HL-60/S4 treated with retinoic acid at 250 ng/mL for 4 days and 3 days (cell line): ENCODE measurements around the gene TRMT10C.
"Not testable (repeated sequence)": the region's sequence is repeated elsewhere in the genome, so short reads cannot be mapped to it uniquely, and the experiment has no call there.

Experiments
- in situ Hi-C: fragments of 300-500 bp; cut with MboI; formaldehyde crosslinking; loops from 2 replicates; pipeline ENCODE4 v1.7.0; 2022; ENCODE audit warnings: low sequenced_read_pairs

Gene TRMT10C

DNA sequence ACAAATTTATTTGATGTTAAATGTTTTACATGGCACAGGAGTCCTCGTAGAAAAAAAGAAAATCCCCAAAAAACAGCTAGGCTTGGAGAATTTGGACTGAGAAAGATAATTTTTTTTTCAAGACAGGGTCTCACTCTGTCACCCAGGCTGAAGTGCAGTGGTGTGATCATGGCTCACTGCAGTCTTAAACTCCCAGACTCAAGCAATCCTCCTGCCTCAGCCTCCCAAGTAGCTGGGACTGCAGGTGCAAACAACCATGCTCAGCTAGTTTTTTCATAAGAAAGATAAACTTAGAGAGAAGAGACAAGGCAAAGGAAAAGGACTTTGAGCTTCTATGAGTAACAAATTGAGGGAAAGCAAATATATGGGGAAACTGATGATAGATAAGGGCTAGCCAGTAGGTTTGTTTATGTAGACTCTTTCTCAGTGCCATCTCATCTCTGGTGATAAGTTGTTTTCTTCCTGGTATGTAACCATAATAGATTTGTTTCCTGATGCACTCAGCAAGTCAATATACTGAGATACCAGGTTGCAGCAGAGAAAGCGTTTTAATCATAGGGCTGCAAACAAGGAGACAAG lies 13.1 kb upstream of the TRMT10C start:
- in situ Hi-C loops, result no loop called here

DNA sequence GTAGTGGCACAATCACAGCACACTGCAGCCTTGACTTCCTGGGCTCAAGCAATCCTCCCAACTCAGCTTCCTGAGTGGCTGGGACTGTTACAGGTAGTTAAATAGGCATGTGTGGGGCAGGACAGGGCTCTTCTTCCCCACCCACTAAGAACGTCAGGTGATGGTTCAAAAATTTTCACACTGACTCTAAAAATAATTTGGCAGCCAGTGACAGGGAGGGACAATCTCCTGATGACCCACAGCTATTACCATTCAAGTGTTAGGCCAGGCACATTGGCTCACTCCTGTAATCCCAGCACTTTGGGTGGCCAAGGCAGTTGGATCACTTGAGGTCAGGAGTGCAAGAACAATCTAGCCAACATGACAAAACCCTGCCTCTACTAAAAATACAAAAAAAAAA lies 12.2 kb upstream of the TRMT10C start:
- in situ Hi-C loops, result no loop called here

- in situ Hi-C loops, result not testable (repeated sequence)
Measured at GRCh38 chr3:101551359-101552081, 10.1 kb upstream of the TRMT10C start.

GRCh38 chr3:101553381-101553780 lies 8.3 kb upstream of the TRMT10C start:
- in situ Hi-C loops, result not testable (repeated sequence)

DNA sequence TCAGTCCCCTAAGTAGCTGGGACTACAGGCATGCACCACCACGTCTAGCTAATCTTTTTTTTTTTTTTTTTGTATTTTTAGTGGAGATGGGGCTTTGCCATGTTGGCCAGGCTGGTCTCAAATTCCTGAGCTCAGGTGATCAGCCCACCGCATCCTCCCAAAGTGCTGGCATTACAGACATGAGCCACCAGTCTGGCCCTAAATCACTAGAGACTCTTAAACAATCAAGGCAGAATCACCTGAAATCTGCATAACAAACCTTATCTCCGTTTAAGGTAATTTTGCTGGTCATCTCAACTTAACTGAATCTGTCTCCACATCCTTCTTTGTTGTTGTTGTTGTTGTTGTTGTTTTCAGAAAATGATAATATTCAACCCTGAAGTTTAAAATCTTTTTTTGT lies 5.6 kb upstream of the TRMT10C start:
- in situ Hi-C loops, result no loop called here

- in situ Hi-C loops, result no loop called here
Measured at GRCh38 chr3:101567528-101568317, 6.1 kb downstream of the TRMT10C start.

GRCh38 chr3:101571028-101571895 lies 9.6 kb downstream of the TRMT10C start:
- in situ Hi-C loops, result no loop called here

DNA sequence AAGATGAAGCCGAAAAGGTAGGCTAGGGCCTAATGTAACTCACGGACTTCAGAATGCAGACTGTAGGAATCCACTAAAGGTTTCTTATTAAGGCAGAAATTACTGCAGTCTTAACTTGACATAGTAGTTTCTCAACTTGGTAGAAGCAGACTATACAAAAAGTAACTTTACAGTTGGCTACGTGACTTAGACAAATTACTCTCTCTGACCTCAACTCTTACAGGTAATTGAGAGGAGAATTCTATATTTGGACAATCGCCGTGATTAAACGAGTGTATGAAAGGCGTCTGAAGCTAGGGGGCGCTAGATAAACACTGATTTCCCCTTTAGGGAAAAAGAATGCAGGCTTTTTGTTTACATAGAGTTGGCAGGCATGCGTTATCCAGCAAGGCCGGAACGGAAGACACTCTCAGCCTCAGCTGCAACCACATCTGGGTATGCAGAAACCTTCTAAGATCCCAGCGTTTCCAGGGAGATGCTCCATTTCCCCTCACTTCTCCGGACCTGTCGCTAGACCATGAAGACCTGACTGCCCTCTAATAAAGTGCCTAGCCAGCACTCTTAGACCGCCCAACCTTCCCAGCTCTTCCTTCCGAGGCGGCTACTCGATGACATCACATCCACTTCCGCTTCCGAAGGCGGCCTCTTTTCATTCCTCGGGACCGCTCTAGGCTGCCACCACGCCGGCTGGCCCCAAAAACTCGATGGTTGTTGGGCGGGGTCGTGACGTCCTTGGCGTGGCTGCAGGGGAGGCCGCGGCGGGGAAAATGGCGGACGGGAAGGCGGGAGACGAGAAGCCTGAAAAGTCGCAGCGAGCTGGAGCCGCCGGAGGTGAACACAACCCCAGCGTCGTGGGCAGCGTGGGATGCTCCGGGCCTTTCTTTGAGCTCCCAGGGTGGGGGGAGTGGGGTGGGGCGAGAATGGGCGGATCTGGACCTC lies 12.1 kb downstream of the TRMT10C start, which contains the start of gene PCNP:
Gene PCNP, plus strand, starts transcription at position 732 of the 939 bp plus-strand sequence. Its CDS starts 36 bp downstream, at position 768.
- in situ Hi-C loops, result no loop called here

- in situ Hi-C loops, result no loop called here
Measured at GRCh38 chr3:101574388-101575112, 12.9 kb downstream of the TRMT10C start.

GRCh38 chr3:101577286-101577685 lies 15.6 kb downstream of the TRMT10C start:
- in situ Hi-C loops, result no loop called here

GRCh38 chr3:101588616-101589015 lies 26.9 kb downstream of the TRMT10C start:
- in situ Hi-C loops, result no loop called here

DNA sequence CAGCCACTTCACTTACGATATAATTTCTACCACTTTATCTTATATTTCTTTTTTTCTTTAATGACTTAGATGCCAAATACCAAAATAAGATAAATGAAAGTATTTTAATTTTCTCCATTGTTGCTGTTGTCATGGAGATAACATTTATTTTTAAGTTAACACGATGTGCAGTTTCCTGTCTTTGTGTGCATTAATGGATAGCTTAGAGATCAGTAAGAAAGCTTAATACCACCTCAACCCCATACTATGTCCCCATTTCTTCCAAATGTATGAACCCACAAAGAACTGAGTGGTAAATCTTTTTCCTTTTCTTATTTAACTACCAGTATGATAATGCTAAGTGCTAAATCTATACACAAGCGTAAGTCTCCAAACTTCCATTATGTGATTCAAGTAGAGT lies 29.4 kb downstream of the TRMT10C start:
- in situ Hi-C loops, result no loop called here

DNA sequence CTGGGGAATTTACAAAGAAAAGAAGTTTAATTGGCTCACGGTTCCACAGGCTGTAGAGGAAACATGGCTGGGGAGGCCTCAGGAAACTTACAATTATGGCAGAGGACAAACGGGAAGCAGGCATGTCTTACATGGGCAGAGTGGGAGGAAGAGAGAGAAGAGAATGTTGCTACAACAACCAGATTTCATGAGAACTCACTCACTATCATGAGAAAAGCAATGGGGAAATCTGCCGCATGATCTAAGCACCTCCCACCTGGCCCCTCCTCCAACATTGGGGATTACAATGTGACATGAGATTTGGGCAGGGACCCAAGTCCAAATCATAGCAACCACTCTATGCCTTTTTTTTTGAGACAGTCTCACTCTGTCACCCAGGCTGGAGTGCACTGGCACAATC lies 41.1 kb downstream of the TRMT10C start:
- in situ Hi-C loops, result no loop called here

GRCh38 chr3:101603184-101603583 lies 41.5 kb downstream of the TRMT10C start:
- in situ Hi-C loops, result no loop called here

GRCh38 chr3:101605398-101605797 lies 43.7 kb downstream of the TRMT10C start:
- in situ Hi-C loops, result not testable (repeated sequence)

GRCh38 chr3:101611023-101611422 lies 49.4 kb downstream of the TRMT10C start:
- in situ Hi-C loops, result no loop called here

DNA sequence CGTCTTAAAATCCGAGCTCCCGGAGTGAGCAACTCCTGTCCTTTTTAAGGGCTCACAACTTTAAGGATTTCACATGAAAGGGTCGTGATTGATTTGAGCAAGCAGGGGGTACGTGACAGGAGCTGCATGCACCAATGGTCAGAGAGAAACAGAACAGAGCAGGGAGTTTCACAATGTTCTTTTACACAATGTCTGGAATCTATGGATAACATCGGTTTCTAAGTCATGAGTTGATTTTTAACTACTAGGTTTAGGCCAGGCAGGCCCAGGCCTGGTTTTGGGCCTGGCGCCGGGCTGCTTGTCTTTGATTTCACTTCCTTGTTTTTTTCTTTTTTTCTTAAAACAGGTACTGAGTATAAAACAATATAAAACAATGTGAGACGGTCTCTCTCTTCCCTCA lies 51.3 kb downstream of the TRMT10C start:
- in situ Hi-C loops, result not testable (repeated sequence)

DNA sequence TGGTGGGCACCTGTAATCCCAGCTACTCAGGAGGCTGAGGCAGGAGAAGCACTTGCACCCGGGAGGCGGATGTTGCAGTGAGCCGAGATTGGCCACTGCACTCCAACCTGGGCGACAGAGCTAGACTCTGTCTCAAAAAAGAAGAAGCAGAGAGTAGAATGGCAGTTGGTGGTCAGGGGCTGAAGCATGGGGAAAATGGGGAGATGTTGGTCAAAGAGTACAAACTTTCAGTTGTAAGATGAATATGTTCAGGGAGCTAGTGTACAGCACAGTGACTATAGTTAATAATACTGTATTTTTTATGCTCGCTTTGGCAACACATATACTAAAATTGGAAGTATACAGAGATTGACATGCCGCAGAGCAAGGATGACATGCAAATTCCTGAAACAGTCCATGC lies 53.9 kb downstream of the TRMT10C start:
- in situ Hi-C loops, result no loop called here
